Stomach (tissue), 4 donors: Measurements from ENCODE around the gene ANKRD39.

ENCODE experiments used
- CTCF ChIP-seq, 7 experiments: fragments of 450-650 bp in 4 of 7; fragments of 200-600 bp in 3 of 7; sonication (generic) in 3 of 7; IDR thresholded peaks; one replicate each; pipeline ENCODE4 v1.5.1; 2016 to 2019; ENCODE audit warnings: antibody characterized with exemption in 7 of 7, control low read depth in 2 of 7, mild to moderate bottlenecking in 1 of 7
- EP300 ChIP-seq: sonication (generic); formaldehyde crosslinking; IDR thresholded peaks from one replicate; pipeline ENCODE4 v1.6.1; 2017; ENCODE audit warnings: antibody characterized with exemption
- POLR2A ChIP-seq, 4 donors: fragments of 450-650 bp; IDR thresholded peaks; one replicate each; pipeline ENCODE4 v1.6.1; 2016; ENCODE audit warnings: antibody characterized with exemption in 4 of 4, control low read depth in 2 of 4, mild to moderate bottlenecking in 1 of 4, moderate library complexity in 1 of 4
- POLR2AphosphoS5 ChIP-seq, 3 donors: sonication (generic); formaldehyde crosslinking; IDR thresholded peaks; one replicate each; pipeline ENCODE4 v1.6.1; 2016; ENCODE audit warnings: antibody characterized with exemption in 3 of 3

- no peak for TF ChIP-seq CTCF (IDR thresholded peaks at IDR 0.05)
- TF ChIP-seq POLR2A (IDR thresholded peaks at IDR 0.05), result no peak
- TF ChIP-seq EP300, result no peak
- no peak for TF ChIP-seq POLR2AphosphoS5 (IDR thresholded peaks at IDR 0.05)
These were observed 52.8 kb downstream of the ANKRD39 start for GRCh38 chr2:96804986-96805385.
